B cell (primary cell): ENCODE measurements around the gene BTN3A1. TPM values are rescaled to one million over a fixed set of nuclear protein-coding genes. Genes with fewer than 3 reads are reported as not detected.

ENCODE experiments used
- ATAC-seq: fragments of 200-7000 bp; cut with Tn5 transposase; one replicate; pipeline ENCODE4 v1.10.0; 2021; ENCODE audit warnings: low read depth, mild to moderate bottlenecking, moderate number of reproducible peaks, moderate library complexity
- CTCF ChIA-PET: fragments of 350-600 bp; sonication (Branson Sonifier 250); formaldehyde crosslinking; loops from one replicate; lab custom pipeline; 2021; ENCODE audit warnings: antibody characterized with exemption, inconsistent platforms; lab: Charles Lee
- POLR2A ChIA-PET: fragments of 350-600 bp; sonication (Branson Sonifier 250); formaldehyde crosslinking; loops from one replicate; lab custom pipeline; 2021; ENCODE audit warnings: antibody characterized with exemption; lab: Charles Lee
- DNase-seq: peaks from one replicate; pipeline ENCODE4 v3.0.0; 2013
- H2AFZ ChIP-seq: 2 replicates; pipeline ENCODE4 v1.6.1; 2012; ENCODE audit warnings: mild to moderate bottlenecking, low read depth, low read length; ENCODE audit not compliant: insufficient read depth, poor library complexity, severe bottlenecking
- H3K27ac ChIP-seq, 2 donors: 1 replicate in 1 of 2; 2 replicates in 1 of 2; pipeline ENCODE4 v1.5.1; 2012 to 2013; ENCODE audit warnings: low read length in 2 of 2, mild to moderate bottlenecking in 2 of 2, moderate library complexity in 1 of 2
- H3K27me3 ChIP-seq, 4 experiments: fragments of 200-600 bp in 1 of 4; sonication (generic) in 1 of 4; replicated peaks in 1 of 4; 1 replicate in 2 of 4; 2 replicates in 2 of 4; pipeline versions ENCODE4 v1.6.1 to v1.7.0; 2013 to 2016; ENCODE audit warnings: low read length in 3 of 4, mild to moderate bottlenecking in 2 of 4, mixed read lengths in 1 of 4, moderate library complexity in 1 of 4; ENCODE audit not compliant: insufficient read depth in 4 of 4, control insufficient read depth in 3 of 4; ENCODE audit errors: control extremely low read depth in 1 of 4
- H3K36me3 ChIP-seq, 2 experiments: replicated peaks in 1 of 2; 1 replicate in 1 of 2; 2 replicates in 1 of 2; pipeline versions ENCODE4 v1.6.1 to v1.7.1; 2013; ENCODE audit warnings: low read length in 1 of 2; ENCODE audit not compliant: insufficient read depth in 2 of 2, control insufficient read depth in 1 of 2; ENCODE audit errors: control extremely low read depth in 1 of 2, extremely low read depth in 1 of 2
- H3K4me1 ChIP-seq, 2 donors: fragments of 200-600 bp in 1 of 2; sonication (generic) in 1 of 2; 1 replicate in 1 of 2; 2 replicates in 1 of 2; pipeline versions ENCODE4 v1.5.1 to v1.6.1; 2013 to 2017; ENCODE audit warnings: low read length in 2 of 2; ENCODE audit not compliant: control insufficient read depth in 2 of 2, insufficient read depth in 2 of 2
- H3K4me2 ChIP-seq: replicated peaks from 2 replicates; pipeline ENCODE3; 2012; ENCODE audit warnings: mild to moderate bottlenecking, low read depth, low read length; ENCODE audit not compliant: poor library complexity, severe bottlenecking
- H3K4me3 ChIP-seq, 5 experiments: fragments of 200-600 bp in 1 of 5; sonication (generic) in 1 of 5; 1 replicate in 3 of 5; 2 replicates in 2 of 5; pipeline versions ENCODE4 v1.5.1 to v1.7.0; 2011 to 2016; ENCODE audit warnings: low read length in 4 of 5, mild to moderate bottlenecking in 4 of 5, low read depth in 2 of 5, control low read depth in 1 of 5, moderate library complexity in 1 of 5; ENCODE audit not compliant: insufficient read depth in 1 of 5; ENCODE audit errors: control extremely low read depth in 1 of 5, extremely low read depth in 1 of 5
- H3K79me2 ChIP-seq: fragments of 200-600 bp; sonication (generic); one replicate; pipeline ENCODE4 v1.6.0; 2016; ENCODE audit warnings: low read length; ENCODE audit not compliant: control insufficient read depth, insufficient read depth
- H3K9ac ChIP-seq: fragments of 200-600 bp; sonication (generic); 2 replicates; pipeline ENCODE4 v1.6.1; 2017; ENCODE audit warnings: mild to moderate bottlenecking, low read length, moderate library complexity
- H3K9me3 ChIP-seq, 3 donors: one replicate each; pipeline versions ENCODE4 v1.6.1 to v1.7.1; 2013; ENCODE audit warnings: low read length in 2 of 3; ENCODE audit not compliant: control insufficient read depth in 2 of 3, insufficient read depth in 1 of 3; ENCODE audit errors: control extremely low read depth in 1 of 3
- H4K20me1 ChIP-seq: 2 replicates; pipeline ENCODE4 v1.6.0; 2012; ENCODE audit warnings: mild to moderate bottlenecking, low read length; ENCODE audit not compliant: insufficient read depth, control insufficient read depth, poor library complexity, severe bottlenecking
- H3K27ac Mint-ChIP-seq: one replicate; pipeline ENCODE4 v1.8.0; 2021; ENCODE audit warnings: mixed read lengths
- H3K27me3 Mint-ChIP-seq: one replicate; pipeline ENCODE4 v1.8.0; 2021; ENCODE audit warnings: mixed read lengths
- H3K4me1 Mint-ChIP-seq: one replicate; pipeline ENCODE4 v1.8.0; 2021; ENCODE audit warnings: mixed read lengths
- H3K4me3 Mint-ChIP-seq: one replicate; pipeline ENCODE4 v1.8.0; 2021; ENCODE audit warnings: mixed read lengths
- H3K9me3 Mint-ChIP-seq: one replicate; pipeline ENCODE4 v1.8.0; 2022; ENCODE audit warnings: mixed read lengths; ENCODE audit not compliant: insufficient read depth
- EZH2 ChIP-seq: IDR thresholded peaks from 2 replicates; pipeline ENCODE4 v1.6.1; 2012; ENCODE audit warnings: borderline replicate concordance, low read depth, mild to moderate bottlenecking, moderate library complexity, low read length; ENCODE audit not compliant: insufficient read depth, poor library complexity, severe bottlenecking
- WGBS: methylation state at CpG from one replicate; pipeline ENCODE4 v1.1.5; 2013; ENCODE audit warnings: missing lambda C conversion rate; ENCODE audit not compliant: insufficient coverage; 5-methylcytosine and 5-hydroxymethylcytosine counted together
- intact Hi-C: fragments of 100-400 bp; cut with micrococcal nuclease; formaldehyde crosslinking; loops from one replicate; pipeline ENCODE4 v1.10.0; 2022
- polyA plus RNA-seq: library from polyadenylated mRNA; depleted of rRNA; stranded (reverse); fragments of >200 nt; gene quantifications from 2 replicates; pipeline ENCODE4 v1.2.3, GENCODE V29; 2012
- total RNA-seq, 2 donors: library from RNA; stranded (reverse); fragments of 120-200 nt in 1 of 2; gene quantifications; 1 replicate in 1 of 2; 2 replicates in 1 of 2; pipeline versions ENCODE4 v1.2.3 to v1.2.4, GENCODE V29; 2013 to 2022
- TF ChIP-seq, protein P1 (sequence below): fragments of 200-600 bp; IDR thresholded peaks from one replicate; pipeline ENCODE4 v1.8.0; 2022; ENCODE audit warnings: antibody characterized with exemption, mild to moderate bottlenecking

The BTN3A1 gene
- total and polyA plus RNA-seq, 2 donors (not counting 1 experiment from before 2014, with no cell fraction given) = 133 to 175 TPM

DNA sequence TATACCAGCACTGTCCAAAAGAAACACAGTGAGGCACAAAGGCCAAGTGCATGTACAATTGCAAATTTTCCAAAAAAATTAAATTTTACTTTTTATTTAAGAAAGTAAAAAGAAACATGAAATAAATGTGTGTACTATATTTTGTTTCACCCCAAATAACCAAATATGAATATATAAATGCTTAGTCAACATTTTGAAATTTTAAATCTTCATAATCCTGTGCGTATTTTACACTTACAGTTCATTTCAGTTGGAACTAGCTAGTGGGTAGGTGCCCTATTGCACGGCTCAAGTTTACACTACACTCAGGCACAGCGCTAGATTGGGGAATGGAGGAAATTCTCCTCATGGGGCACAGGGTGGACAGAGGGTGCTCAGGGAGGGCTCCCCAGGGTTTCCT is 20.3 kb downstream of the BTN3A1 start:
- Mint-ChIP-seq H3K27me3 (no peaks in the 10 kb centered on the region), H3K4me3 (peak overlapping the region; percentile 56), H3K9me3 (peaks cover 7% of the 10 kb centered on the region), H3K4me1 (peaks cover 5% of the 10 kb centered on the region), H3K27ac (no peak overlapping the region)
- POLR2A ChIA-PET = no interaction called here
- H3K4me2 ChIP-seq = peak overlapping the region; percentile 72
- DNase-seq (no peak), ATAC-seq (no peak)
- 90% methylated on average over 2 of the region's 3 CpGs for WGBS
- H3K9me3 ChIP-seq = peaks cover 4 to 13% (median 8%) of the 10 kb centered on the region in 3 donors
- no peaks in the 10 kb centered on the region for H4K20me1 ChIP-seq
- no peak for TF ChIP-seq EZH2
- TF ChIP-seq, protein P1, sequence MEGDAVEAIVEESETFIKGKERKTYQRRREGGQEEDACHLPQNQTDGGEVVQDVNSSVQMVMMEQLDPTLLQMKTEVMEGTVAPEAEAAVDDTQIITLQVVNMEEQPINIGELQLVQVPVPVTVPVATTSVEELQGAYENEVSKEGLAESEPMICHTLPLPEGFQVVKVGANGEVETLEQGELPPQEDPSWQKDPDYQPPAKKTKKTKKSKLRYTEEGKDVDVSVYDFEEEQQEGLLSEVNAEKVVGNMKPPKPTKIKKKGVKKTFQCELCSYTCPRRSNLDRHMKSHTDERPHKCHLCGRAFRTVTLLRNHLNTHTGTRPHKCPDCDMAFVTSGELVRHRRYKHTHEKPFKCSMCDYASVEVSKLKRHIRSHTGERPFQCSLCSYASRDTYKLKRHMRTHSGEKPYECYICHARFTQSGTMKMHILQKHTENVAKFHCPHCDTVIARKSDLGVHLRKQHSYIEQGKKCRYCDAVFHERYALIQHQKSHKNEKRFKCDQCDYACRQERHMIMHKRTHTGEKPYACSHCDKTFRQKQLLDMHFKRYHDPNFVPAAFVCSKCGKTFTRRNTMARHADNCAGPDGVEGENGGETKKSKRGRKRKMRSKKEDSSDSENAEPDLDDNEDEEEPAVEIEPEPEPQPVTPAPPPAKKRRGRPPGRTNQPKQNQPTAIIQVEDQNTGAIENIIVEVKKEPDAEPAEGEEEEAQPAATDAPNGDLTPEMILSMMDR = no peak
- H3K9ac ChIP-seq = no peak overlapping the region
- peaks cover 6 to 14% of the 10 kb centered on the region in 2 donors for H3K4me1 ChIP-seq
- H2AFZ ChIP-seq = no peak overlapping the region
- H3K27ac ChIP-seq = no peak overlapping the region
- H3K36me3 ChIP-seq = no peaks in the 10 kb centered on the region
- no peaks in the 10 kb centered on the region for H3K27me3 ChIP-seq
- CTCF ChIA-PET = no interaction called here
- H3K4me3 ChIP-seq = no peak overlapping the region
- intact Hi-C loops = loop anchor here (5.0 kb wide), 1 partner anchor 35 kb away; the partner anchor contains the start of gene BTN2A1
- no peaks in the 10 kb centered on the region for H3K79me2 ChIP-seq

DNA sequence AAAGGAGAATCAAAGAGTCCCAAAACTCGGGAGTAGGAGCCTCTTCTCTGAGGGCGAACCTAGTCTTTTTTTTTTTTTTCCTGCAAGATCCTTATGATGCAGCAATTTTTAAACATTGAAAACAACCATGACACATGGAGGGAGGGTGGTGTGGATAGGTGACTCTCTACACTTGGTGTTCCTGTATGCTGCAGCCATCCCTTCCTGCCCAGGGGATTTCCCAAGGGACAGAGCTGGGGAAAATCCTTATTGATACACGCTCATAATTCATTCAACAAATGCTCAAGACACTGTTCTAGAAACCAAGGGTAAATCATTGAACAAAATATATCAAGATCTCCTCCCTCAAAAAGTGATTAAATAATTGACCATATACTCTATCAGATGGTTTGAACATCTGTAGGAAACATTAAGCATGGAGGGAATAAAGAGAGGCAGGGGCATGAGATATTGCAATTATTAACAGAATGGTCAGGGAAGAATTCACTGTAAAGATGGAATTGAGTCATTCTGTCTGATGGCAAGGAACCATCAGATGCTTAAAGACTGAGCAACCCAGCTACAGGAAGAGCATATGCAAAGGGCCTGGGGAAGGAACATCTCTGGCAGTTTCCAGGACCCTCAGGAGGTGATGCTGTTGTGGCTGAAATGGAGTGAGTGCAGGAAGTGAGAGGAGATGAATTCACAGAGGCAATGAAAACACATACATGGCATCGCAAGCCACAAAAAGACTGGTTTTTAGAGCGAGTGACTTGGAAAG is 24.8 kb downstream of the BTN3A1 start:
- intact Hi-C loops = no loop called here
- Mint-ChIP-seq H3K27ac (no peak overlapping the region), H3K4me3 (no peak overlapping the region), H3K4me1 (peaks cover 5% of the 10 kb centered on the region), H3K9me3 (no peaks in the 10 kb centered on the region), H3K27me3 (no peaks in the 10 kb centered on the region)
- no peaks in the 10 kb centered on the region for H3K36me3 ChIP-seq
- ChIA-PET POLR2A (no interaction called here), CTCF (interaction anchor here (1.2 kb wide), 1 partner anchor 12 kb away, joined by 6 read pairs; no protein-coding TSS in a partner anchor)
- no peak overlapping the region for H3K27ac ChIP-seq
- H2AFZ ChIP-seq = no peak overlapping the region
- H3K4me1 ChIP-seq = peaks cover 0 to 3% of the 10 kb centered on the region in 2 donors
- ATAC-seq = no peak
- no peaks in the 10 kb centered on the region for H3K79me2 ChIP-seq
- TF ChIP-seq, protein P1 = no peak
- TF ChIP-seq EZH2 = no peak
- H3K4me3 ChIP-seq = no peak overlapping the region
- no peaks in the 10 kb centered on the region for H3K27me3 ChIP-seq
- 98% methylated on average over 3 of the region's 5 CpGs for WGBS
- no peak overlapping the region for H3K4me2 ChIP-seq
- no peak for DNase-seq
- no peaks in the 10 kb centered on the region for H3K9me3 ChIP-seq
- H4K20me1 ChIP-seq = no peaks in the 10 kb centered on the region
- H3K9ac ChIP-seq = no peak overlapping the region
